ENCODE data around the gene ZNF497.

Gene ZNF497

GRCh38 chr19:58328999-58329398 lies 33.6 kb downstream of the ZNF497 start:
- no peak for TF ChIP-seq CTCF (IDR thresholded peaks at IDR 0.05; ENCODE audit: low read depth, low read length)
- H3K4me3 ChIP-seq (replicated peaks in 1 of 2; ENCODE audit: low read depth in 2 of 2, low read length in 2 of 2), result no peak overlapping the region
- no peak for DNase-seq (ENCODE audit: low read depth in 2 of 2)

- no peak for TF ChIP-seq CTCF (IDR thresholded peaks at IDR 0.05; ENCODE audit: low read depth, low read length)
Observed at GRCh38 chr19:58326914-58327726, 35.4 kb downstream of the ZNF497 start, which contains the start of gene ZSCAN22. Gene ZSCAN22 (plus strand): TSS chr19:58326994. CDS start chr19:58334803, 7,809 bp downstream.

GRCh38 chr19:58326501-58326913 lies 36.0 kb downstream of the ZNF497 start:
- peak overlapping the region; percentile 86 to 91 for H3K4me3 ChIP-seq (replicated peaks in 1 of 2; ENCODE audit: low read depth in 2 of 2, low read length in 2 of 2)
- no peak for DNase-seq (ENCODE audit: low read depth in 2 of 2)
- TF ChIP-seq CTCF (IDR thresholded peaks at IDR 0.05; ENCODE audit: low read depth, low read length), result no peak

More at GRCh38 chr19:58326914-58327726, 35.4 kb downstream of the ZNF497 start, which contains the start of gene ZSCAN22:
- H3K4me3 ChIP-seq (replicated peaks in 1 of 2; ENCODE audit: low read depth in 2 of 2, low read length in 2 of 2), result peak within 1 kb of the TSS; percentile 86 to 91
- DNase-seq (ENCODE audit: low read depth in 2 of 2), result peak; percentile 96 to 98

GRCh38 chr19:58325311-58326022 lies 37.1 kb downstream of the ZNF497 start:
- H3K4me3 ChIP-seq (replicated peaks in 1 of 2; ENCODE audit: low read depth in 2 of 2, low read length in 2 of 2), result peak overlapping the region; percentile 86 to 91
- no peak for TF ChIP-seq CTCF (IDR thresholded peaks at IDR 0.05; ENCODE audit: low read depth, low read length)
- peak in 1 of 2 donors; percentile 40 for DNase-seq (ENCODE audit: low read depth in 2 of 2)

- no peak overlapping the region for H3K4me3 ChIP-seq (replicated peaks in 1 of 2; ENCODE audit: low read depth in 2 of 2, low read length in 2 of 2)
Observed at GRCh38 chr19:58319241-58319640, 43.3 kb downstream of the ZNF497 start.

GRCh38 chr19:58318297-58318696 lies 44.3 kb downstream of the ZNF497 start:
- no peak for TF ChIP-seq CTCF (IDR thresholded peaks at IDR 0.05; ENCODE audit: low read depth, low read length)

More at GRCh38 chr19:58319241-58319640, 43.3 kb downstream of the ZNF497 start:
- TF ChIP-seq CTCF (IDR thresholded peaks at IDR 0.05; ENCODE audit: low read depth, low read length), result no peak
- DNase-seq (ENCODE audit: low read depth in 2 of 2), result no peak

More at GRCh38 chr19:58318297-58318696, 44.3 kb downstream of the ZNF497 start:
- H3K4me3 ChIP-seq (replicated peaks in 1 of 2; ENCODE audit: low read depth in 2 of 2, low read length in 2 of 2), result no peak overlapping the region
- no peak for DNase-seq (ENCODE audit: low read depth in 2 of 2)
